OCI-LY7 (cell line): ENCODE measurements around the gene E2F4.
A peak's percentile ranks its signal among the peaks of the same experiment; 100 is the strongest.

ENCODE experiments used
- CTCF ChIP-seq: fragments of 200-600 bp; sonication (generic); conservative IDR thresholded peaks from 2 replicates; pipeline ENCODE4 v1.5.1; 2014; ENCODE audit warnings: mild to moderate bottlenecking, antibody characterized with exemption, low read length, moderate library complexity, mixed read lengths
- EZH2phosphoT487 ChIP-seq: fragments of 200-600 bp; sonication (generic); IDR thresholded peaks from 2 replicates; pipeline ENCODE4 v1.6.1; 2018; ENCODE audit warnings: low read depth, borderline replicate concordance, mild to moderate bottlenecking, mixed run types, antibody characterized with exemption, low read length, moderate library complexity, mixed read lengths

DNA sequence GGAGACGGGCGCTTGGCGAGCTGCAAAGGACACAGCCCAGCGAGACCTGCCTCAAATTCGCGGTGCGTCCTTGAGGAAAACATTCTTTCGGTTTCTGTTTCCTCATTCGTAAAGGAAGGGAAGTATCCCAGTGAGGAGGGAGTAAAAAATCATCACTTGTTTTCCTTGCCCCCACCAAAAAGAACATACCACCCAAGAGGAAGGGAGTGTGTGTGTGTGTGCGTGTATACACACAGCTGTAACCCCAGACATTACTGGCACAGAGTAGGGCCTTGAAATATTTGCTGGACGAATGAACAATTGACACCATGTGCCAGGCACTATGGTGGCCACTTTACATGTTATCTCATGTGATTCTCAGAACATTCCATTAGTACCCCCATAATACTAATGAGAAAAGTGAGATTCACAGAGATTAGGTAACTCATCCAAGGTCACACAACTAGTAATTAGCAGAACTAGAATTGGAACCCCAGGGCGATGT is 6.3 kb upstream of the E2F4 start:
- TF ChIP-seq CTCF: peak; percentile 59; the same call in 1 of the 2 replicates
- no peak for TF ChIP-seq EZH2phosphoT487
